OCI-LY7 (cell line): ENCODE results near the gene UNC5B. TPM values are rescaled to one million over a fixed set of nuclear protein-coding genes. Genes with fewer than 3 reads are reported as not detected.

Source experiments
- BruUV-seq: library from RNA; stranded (reverse); fragments of 400-500 nt; replicated peaks from 2 replicates; lab custom pipeline; 2021; lab: Mats Ljungman, UMichigan
- CTCF ChIA-PET: fragments of 300-600 bp; sonication (Branson Sonifier 250); formaldehyde crosslinking; loops from one replicate; lab custom pipeline; 2022; ENCODE audit warnings: antibody characterized with exemption; ENCODE audit not compliant: unreplicated experiment; lab: Charles Lee
- POLR2A ChIA-PET: fragments of 300-600 bp; sonication (Branson Sonifier 250); formaldehyde crosslinking; loops from one replicate; lab custom pipeline; 2022; ENCODE audit warnings: antibody characterized with exemption; lab: Charles Lee
- DNase-seq: peaks from one replicate; pipeline ENCODE4 v3.0.0-alpha.2; 2015; ENCODE audit warnings: low spot score
- H2AFZ ChIP-seq: fragments of 200-600 bp; sonication (generic), shearing (Covaris generic); 2 replicates; pipeline ENCODE4 v1.6.1; 2014; ENCODE audit warnings: mild to moderate bottlenecking, antibody characterized with exemption, low read length, moderate library complexity
- H3K27ac ChIP-seq: fragments of 200-600 bp; sonication (generic); 2 replicates; pipeline ENCODE4 v1.5.1; 2014; ENCODE audit warnings: mixed run types, low read depth, mild to moderate bottlenecking, moderate library complexity, low read length, inconsistent platforms; ENCODE audit not compliant: poor library complexity, severe bottlenecking
- H3K36me3 ChIP-seq: fragments of 200-600 bp; sonication (generic); 2 replicates; pipeline ENCODE4 v1.6.1; 2014; ENCODE audit warnings: mild to moderate bottlenecking, antibody characterized with exemption, low read length, moderate library complexity, mixed read lengths; ENCODE audit not compliant: insufficient read depth
- H3K4me1 ChIP-seq: fragments of 200-600 bp; sonication (generic); 2 replicates; pipeline ENCODE4 v1.5.1; 2014; ENCODE audit warnings: mild to moderate bottlenecking, low read length; ENCODE audit not compliant: insufficient read depth, poor library complexity, severe bottlenecking
- H3K4me2 ChIP-seq: fragments of 200-600 bp; sonication (generic); 2 replicates; pipeline ENCODE4 v1.6.1; 2014; ENCODE audit warnings: mild to moderate bottlenecking, low read length
- H3K4me3 ChIP-seq: fragments of 200-600 bp; sonication (generic); 2 replicates; pipeline ENCODE4 v1.5.1; 2014; ENCODE audit warnings: mild to moderate bottlenecking, low read depth, low read length; ENCODE audit not compliant: poor library complexity, severe bottlenecking
- H3K79me2 ChIP-seq: fragments of 200-600 bp; sonication (generic); 2 replicates; pipeline ENCODE4 v1.6.1; 2016; ENCODE audit warnings: low read depth, mild to moderate bottlenecking, low read length, moderate library complexity, mixed read lengths; ENCODE audit not compliant: insufficient read depth
- H3K9me2 ChIP-seq: fragments of 200-600 bp; sonication (generic); 2 replicates; pipeline ENCODE4 v1.6.1; 2016; ENCODE audit warnings: mild to moderate bottlenecking, low read length, mixed read lengths; ENCODE audit not compliant: insufficient read depth
- H3K9me3 ChIP-seq: fragments of 200-600 bp; sonication (generic); 2 replicates; pipeline ENCODE4 v1.6.1; 2014; ENCODE audit warnings: mild to moderate bottlenecking, mixed run types, low read length, mixed read lengths
- H4K20me1 ChIP-seq: fragments of 200-600 bp; sonication (generic); 2 replicates; pipeline ENCODE4 v1.6.1; 2014; ENCODE audit warnings: mild to moderate bottlenecking, antibody characterized with exemption, low read length, moderate library complexity, mixed read lengths; ENCODE audit not compliant: insufficient read depth
- EZH2phosphoT487 ChIP-seq: fragments of 200-600 bp; sonication (generic); IDR thresholded peaks from 2 replicates; pipeline ENCODE4 v1.6.1; 2018; ENCODE audit warnings: low read depth, borderline replicate concordance, mild to moderate bottlenecking, mixed run types, antibody characterized with exemption, low read length, moderate library complexity, mixed read lengths
- intact Hi-C: fragments of 100-400 bp; cut with micrococcal nuclease; formaldehyde crosslinking; loops from one replicate; pipeline ENCODE4 v1.10.0; 2022; ENCODE audit not compliant: unreplicated experiment
- total RNA-seq, 2 experiments: library from RNA; depleted of rRNA in 1 of 2; stranded (reverse); fragments of >200 nt in 1 of 2; shearing (Covaris generic) in 1 of 2; gene quantifications; 2 replicates each; pipeline ENCODE4 v1.2.3, GENCODE V29; 2014 to 2022
- TF ChIP-seq, protein P1 (sequence below): fragments of 200-600 bp; sonication (generic); conservative IDR thresholded peaks from 2 replicates; pipeline ENCODE4 v1.5.1; 2014; ENCODE audit warnings: mild to moderate bottlenecking, antibody characterized with exemption, low read length, moderate library complexity, mixed read lengths

Gene UNC5B
- total RNA-seq, 2 experiments from 2014 or later = not detected

DNA sequence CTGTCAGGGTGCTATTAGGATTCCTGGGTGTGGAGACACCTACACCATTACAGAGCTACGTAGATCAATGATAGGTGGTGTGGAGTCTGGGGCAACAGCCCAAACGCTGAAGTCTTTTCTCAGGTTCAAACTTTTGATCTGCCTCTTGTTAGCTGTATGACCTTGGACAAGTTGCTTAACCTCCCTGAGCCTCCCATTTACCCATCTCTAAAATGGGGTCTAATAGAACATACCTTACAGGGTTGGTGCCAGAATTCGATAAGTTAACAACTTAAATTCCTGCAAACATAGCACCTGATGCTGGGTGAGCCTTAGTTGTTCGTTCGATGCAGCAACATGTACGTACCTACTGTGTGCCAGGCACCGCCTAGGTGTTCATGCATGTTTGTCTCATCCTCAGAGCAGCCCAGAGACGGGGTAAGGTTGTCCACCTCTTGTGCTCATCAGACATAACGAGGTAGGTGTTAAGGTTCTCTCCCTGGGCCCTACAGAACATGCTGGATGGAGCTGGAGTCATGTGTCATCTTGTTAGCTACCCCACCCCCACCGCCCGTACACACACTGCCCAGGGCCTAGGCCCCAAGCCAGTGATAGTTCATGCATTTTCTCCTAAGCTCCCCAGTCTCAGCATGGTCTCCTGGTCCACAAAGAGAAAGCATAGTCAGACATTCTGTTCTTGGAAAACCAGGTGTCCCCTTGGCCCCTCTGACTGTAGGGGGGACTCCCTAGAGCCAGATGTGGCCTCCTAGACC lies 65.7 kb downstream of the UNC5B start:
- POLR2A ChIA-PET = no interaction called here

DNA sequence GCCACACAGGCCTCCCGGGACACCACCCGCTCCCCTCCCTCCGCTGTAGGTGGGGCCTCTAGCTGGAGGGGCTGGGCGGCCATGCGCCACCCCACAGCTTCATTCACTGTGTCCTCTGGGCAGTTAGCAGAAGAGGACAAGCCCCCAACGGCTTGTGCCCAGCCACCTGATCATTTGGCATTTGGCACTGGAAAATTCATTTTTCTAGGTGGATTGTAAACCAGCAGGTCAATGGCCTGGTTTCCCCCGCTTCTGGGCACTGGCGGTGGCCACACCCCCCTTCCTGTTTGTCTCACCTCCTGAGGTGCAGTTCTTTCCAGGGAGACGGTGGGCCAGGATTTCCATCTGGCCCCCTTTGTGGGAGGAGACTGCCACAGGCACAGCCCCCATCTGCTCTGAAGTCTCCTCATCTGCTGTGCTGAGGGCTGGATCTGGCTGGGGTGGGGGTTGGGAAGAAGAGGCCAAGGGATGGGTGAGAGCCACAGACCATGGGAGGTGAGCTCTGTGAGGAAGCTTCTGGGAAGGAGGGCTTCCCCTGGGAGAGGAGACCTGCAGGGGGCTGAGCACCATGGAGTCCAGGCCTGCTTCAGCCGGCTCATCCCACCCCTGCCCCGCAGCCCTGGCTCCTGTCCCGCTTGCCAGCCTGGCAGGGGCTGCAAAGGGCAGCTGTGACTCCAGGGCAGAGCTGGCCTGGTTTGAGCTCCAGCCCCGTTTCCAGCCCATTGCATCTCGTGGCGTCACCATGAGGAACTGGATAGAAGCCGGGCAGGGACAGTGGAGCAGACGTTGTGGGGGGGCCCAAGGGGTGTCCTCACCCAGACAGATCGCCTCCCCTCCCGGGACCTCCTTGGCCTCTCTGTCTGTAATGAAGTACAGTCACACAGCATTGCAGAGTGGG lies 66.6 kb downstream of the UNC5B start:
- ChIA-PET CTCF (no interaction called here), POLR2A (no interaction called here)
- H3K4me3 ChIP-seq = no peak overlapping the region
- no peak overlapping the region for H2AFZ ChIP-seq
- TF ChIP-seq, protein P1, sequence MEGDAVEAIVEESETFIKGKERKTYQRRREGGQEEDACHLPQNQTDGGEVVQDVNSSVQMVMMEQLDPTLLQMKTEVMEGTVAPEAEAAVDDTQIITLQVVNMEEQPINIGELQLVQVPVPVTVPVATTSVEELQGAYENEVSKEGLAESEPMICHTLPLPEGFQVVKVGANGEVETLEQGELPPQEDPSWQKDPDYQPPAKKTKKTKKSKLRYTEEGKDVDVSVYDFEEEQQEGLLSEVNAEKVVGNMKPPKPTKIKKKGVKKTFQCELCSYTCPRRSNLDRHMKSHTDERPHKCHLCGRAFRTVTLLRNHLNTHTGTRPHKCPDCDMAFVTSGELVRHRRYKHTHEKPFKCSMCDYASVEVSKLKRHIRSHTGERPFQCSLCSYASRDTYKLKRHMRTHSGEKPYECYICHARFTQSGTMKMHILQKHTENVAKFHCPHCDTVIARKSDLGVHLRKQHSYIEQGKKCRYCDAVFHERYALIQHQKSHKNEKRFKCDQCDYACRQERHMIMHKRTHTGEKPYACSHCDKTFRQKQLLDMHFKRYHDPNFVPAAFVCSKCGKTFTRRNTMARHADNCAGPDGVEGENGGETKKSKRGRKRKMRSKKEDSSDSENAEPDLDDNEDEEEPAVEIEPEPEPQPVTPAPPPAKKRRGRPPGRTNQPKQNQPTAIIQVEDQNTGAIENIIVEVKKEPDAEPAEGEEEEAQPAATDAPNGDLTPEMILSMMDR = no peak
- TF ChIP-seq EZH2phosphoT487 = no peak
- no peaks in the 10 kb centered on the region for H3K79me2 ChIP-seq
- H3K9me3 ChIP-seq = no peaks in the 10 kb centered on the region
- no peak overlapping the region for H3K27ac ChIP-seq
- H3K36me3 ChIP-seq = no peaks in the 10 kb centered on the region
- no peak overlapping the region for H3K4me2 ChIP-seq
- intact Hi-C loops = no loop called here
- H3K4me1 ChIP-seq = no peaks in the 10 kb centered on the region
- H4K20me1 ChIP-seq = no peaks in the 10 kb centered on the region
- no peaks in the 10 kb centered on the region for H3K9me2 ChIP-seq
- no TSS peak for BruUV-seq
- DNase-seq = no peak

More for the DNA sequence above, 65.7 kb downstream of the UNC5B start:
- CTCF ChIA-PET = interaction anchor here (0.6 kb wide), 1 partner anchor 10 kb away, joined by 3 read pairs; no protein-coding TSS in a partner anchor
- Histone ChIP-seq H3K9me2 (no peaks in the 10 kb centered on the region), H3K4me2 (no peak overlapping the region), H3K9me3 (no peaks in the 10 kb centered on the region), H3K27ac (no peak overlapping the region), H3K4me1 (no peaks in the 10 kb centered on the region), H3K79me2 (no peaks in the 10 kb centered on the region), H4K20me1 (no peaks in the 10 kb centered on the region), H2AFZ (no peak overlapping the region), H3K36me3 (no peaks in the 10 kb centered on the region), H3K4me3 (no peak overlapping the region)
- BruUV-seq = no TSS peak
- no peak for DNase-seq
- TF ChIP-seq, protein P1 = no peak
- TF ChIP-seq EZH2phosphoT487 = no peak
- intact Hi-C loops = no loop called here
